Stimulated activated CD8-positive, alpha-beta memory T cell treated with anti-CD3 and anti-CD28 coated beads, Interleukin-4, amount 100 ng/mL, for 4 hours (primary cell): ENCODE data around the gene DRC7.

Source experiments
- DNase-seq, 2 donors: peaks; one replicate each; pipeline ENCODE4 v3.0.0-alpha.2; 2020; ENCODE audit warnings: low read depth in 2 of 2, low spot score in 1 of 2

Gene DRC7

DNA sequence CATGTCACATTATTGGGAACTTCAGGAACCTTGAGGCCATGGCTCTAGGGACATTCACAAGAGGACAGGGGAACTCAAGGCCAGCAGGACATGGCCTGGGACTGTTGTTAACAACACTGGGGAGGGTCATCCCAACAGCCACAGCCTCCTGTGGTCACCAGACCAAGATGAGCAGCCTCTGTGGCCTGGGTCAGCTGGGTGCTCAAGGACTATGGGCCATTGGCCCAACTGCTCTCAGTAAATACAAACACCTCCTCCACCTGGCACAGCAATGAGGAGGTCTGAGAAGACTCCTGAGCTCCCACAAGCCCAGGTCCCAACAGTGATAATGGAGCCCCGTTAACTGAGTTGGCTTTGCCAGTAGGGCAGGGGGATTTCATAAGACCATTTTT lies 86.7 kb downstream of the DRC7 start:
- no peak for DNase-seq
